ENCODE results near the gene GPR26.

Gene GPR26

DNA sequence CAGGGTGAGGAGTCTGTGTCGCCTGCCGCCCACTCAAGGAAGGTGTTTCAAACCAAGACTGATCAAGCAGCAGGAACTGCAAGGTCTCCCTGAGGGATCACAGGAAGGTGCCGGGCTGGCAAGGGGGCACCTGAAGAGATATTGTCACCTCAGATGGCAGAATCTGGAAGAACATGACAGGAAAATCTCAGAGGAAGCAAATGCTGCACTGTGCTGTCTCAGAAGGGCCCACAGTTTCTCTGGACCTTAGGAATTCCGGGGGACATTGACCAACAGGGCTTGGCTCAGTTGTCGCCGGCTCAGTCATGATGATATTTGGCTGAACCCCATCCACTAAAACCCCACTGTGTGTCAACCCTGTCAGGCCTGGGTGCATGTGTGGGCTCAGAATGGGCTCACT, 31.9 kb upstream of the GPR26 start:
- no peak overlapping the region for H3K4me3 ChIP-seq (ENCODE audit: low read length in 2 of 2)
- H3K9me3 ChIP-seq (ENCODE audit: control insufficient read depth in 2 of 2, low read length in 2 of 2), result no peaks in the 10 kb centered on the region
- H3K4me1 ChIP-seq (ENCODE audit: control insufficient read depth, insufficient read depth, low read length), result no peaks in the 10 kb centered on the region
- H3K27me3 ChIP-seq (ENCODE audit: control insufficient read depth in 1 of 2, insufficient read depth in 2 of 2, low read length in 2 of 2), result peaks cover 0 to 5% of the 10 kb centered on the region in 2 donors
- H3K36me3 ChIP-seq (ENCODE audit: control insufficient read depth in 2 of 2, insufficient read depth in 2 of 2, low read length in 2 of 2), result no peaks in the 10 kb centered on the region
- no peak overlapping the region for H3K9ac ChIP-seq (ENCODE audit: low read length in 2 of 2)
- no peak overlapping the region for H3K27ac ChIP-seq (ENCODE audit: low read length)

DNA sequence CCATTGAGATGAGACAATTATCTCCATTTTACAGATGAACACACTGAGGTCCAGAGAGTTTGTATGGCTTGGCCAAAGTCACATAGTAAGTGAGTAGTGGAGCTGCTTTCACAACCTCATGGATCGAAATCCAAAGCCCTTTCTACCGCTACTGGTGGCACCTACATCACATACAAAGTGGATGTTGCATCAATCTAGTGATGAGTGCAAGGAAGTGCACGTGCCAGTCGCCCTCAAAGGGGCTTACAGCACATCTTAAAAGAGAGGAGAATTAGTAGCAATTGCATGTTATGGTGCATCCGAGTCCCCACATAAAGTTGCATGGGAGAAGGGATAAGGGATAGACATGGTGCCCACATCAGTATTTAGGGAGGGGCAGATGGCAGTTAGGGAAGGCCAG, 31.0 kb upstream of the GPR26 start:
- Histone ChIP-seq H3K4me1 (ENCODE audit: control insufficient read depth, insufficient read depth, low read length) (no peaks in the 10 kb centered on the region), H3K36me3 (ENCODE audit: control insufficient read depth in 2 of 2, insufficient read depth in 2 of 2, low read length in 2 of 2) (no peaks in the 10 kb centered on the region), H3K9ac (ENCODE audit: low read length in 2 of 2) (no peak overlapping the region), H3K27me3 (ENCODE audit: control insufficient read depth in 1 of 2, insufficient read depth in 2 of 2, low read length in 2 of 2) (peaks cover 0 to 5% of the 10 kb centered on the region in 2 donors), H3K27ac (ENCODE audit: low read length) (no peak overlapping the region), H3K4me3 (ENCODE audit: low read length in 2 of 2) (no peak overlapping the region), H3K9me3 (ENCODE audit: control insufficient read depth in 2 of 2, low read length in 2 of 2) (no peaks in the 10 kb centered on the region)

DNA sequence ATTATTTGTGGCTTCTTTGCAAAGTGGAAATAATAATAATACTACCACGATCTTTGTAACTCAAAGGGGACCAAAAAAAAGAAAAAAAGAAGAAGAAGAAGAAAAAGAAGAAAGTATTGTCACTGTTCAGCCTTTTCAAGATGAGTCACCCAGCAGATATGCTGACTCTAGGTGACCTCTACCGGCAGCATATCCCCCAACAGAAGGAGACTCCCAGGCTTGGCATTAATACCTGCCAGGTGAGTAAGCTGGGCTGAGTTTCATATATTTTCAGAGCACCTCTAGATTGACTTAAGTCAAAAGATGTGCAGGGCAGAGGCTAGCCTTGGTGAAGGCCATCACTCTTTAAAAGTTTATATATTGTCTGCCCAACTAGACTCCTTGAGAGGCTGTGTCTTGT, 30.4 kb upstream of the GPR26 start:
- H3K27ac ChIP-seq (ENCODE audit: low read length), result no peak overlapping the region
- no peaks in the 10 kb centered on the region for H3K9me3 ChIP-seq (ENCODE audit: control insufficient read depth in 2 of 2, low read length in 2 of 2)
- no peak overlapping the region for H3K4me3 ChIP-seq (ENCODE audit: low read length in 2 of 2)
- no peaks in the 10 kb centered on the region for H3K36me3 ChIP-seq (ENCODE audit: control insufficient read depth in 2 of 2, insufficient read depth in 2 of 2, low read length in 2 of 2)
- no peaks in the 10 kb centered on the region for H3K4me1 ChIP-seq (ENCODE audit: control insufficient read depth, insufficient read depth, low read length)
- H3K9ac ChIP-seq (ENCODE audit: low read length in 2 of 2), result no peak overlapping the region
- H3K27me3 ChIP-seq (ENCODE audit: control insufficient read depth in 1 of 2, insufficient read depth in 2 of 2, low read length in 2 of 2), result peaks cover 0 to 5% of the 10 kb centered on the region in 2 donors

DNA sequence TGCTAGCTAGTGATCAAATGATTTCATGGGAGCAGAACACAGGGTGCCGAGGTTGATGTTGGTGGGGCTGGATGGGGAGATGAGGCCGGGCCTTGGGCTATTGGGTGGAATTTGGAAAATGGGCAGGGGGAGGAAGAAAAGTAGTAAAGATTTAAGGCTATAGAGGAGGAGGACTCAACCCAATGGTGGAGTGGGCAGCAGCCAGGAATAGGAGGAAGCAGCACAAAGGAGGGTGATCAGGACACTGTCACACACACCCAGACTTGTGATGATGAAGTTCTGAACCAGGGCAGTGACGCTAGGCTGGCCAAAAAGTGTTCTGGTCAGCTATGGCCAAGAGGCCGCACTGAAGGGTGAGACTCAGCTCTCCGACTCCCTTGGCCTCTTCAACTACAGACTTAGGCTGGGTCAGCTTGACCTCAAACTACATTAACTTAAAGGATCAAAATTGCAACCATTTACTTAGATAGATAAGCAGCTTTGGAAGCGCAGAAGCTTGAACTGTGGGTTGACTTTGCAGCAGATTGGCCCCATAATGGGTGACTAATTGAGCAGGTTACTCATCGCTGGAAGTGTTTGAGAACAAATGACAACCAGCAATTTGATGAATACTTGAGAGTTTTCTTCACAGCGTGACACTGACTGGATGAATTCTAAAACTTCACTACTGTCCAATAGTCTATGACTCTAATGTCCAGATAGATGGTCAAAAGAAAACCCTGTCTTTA, 29.4 kb upstream of the GPR26 start:
- no peaks in the 10 kb centered on the region for H3K9me3 ChIP-seq (ENCODE audit: control insufficient read depth in 2 of 2, low read length in 2 of 2)
- no peak overlapping the region for H3K9ac ChIP-seq (ENCODE audit: low read length in 2 of 2)
- H3K36me3 ChIP-seq (ENCODE audit: control insufficient read depth in 2 of 2, insufficient read depth in 2 of 2, low read length in 2 of 2), result no peaks in the 10 kb centered on the region
- H3K4me3 ChIP-seq (ENCODE audit: low read length in 2 of 2), result no peak overlapping the region
- no peaks in the 10 kb centered on the region for H3K4me1 ChIP-seq (ENCODE audit: control insufficient read depth, insufficient read depth, low read length)
- H3K27ac ChIP-seq (ENCODE audit: low read length), result no peak overlapping the region
- peaks cover 0 to 5% of the 10 kb centered on the region in 2 donors for H3K27me3 ChIP-seq (ENCODE audit: control insufficient read depth in 1 of 2, insufficient read depth in 2 of 2, low read length in 2 of 2)

DNA sequence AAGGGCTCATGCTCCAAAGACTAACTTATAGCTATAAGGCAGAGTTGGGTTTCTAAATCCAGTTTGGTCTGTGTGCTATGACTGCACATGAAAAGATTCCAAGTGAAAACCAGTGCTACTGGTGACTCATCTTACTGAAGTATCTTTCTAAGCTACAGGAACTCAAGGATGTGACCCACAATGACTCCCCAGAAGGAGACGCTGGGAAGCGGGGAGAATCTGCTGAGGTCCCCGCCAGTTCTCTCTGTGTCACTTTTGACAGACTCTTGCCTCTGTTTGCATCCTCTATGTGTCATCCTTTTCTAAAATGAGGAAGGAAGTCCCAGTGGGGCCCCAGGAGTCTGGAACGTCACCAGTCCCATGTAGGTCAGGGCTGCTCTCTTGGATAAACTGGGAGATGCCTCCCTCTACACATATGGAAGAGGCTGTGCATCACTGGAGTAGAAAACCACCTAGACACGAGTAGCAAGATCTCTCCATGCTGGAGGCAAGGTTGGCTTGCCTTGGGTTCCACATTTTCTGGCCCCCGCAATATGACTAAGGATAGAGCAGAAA, 28.8 kb upstream of the GPR26 start:
- H3K4me3 ChIP-seq (ENCODE audit: low read length in 2 of 2), result no peak overlapping the region
- no peaks in the 10 kb centered on the region for H3K9me3 ChIP-seq (ENCODE audit: control insufficient read depth in 2 of 2, low read length in 2 of 2)
- H3K27me3 ChIP-seq (ENCODE audit: control insufficient read depth in 1 of 2, insufficient read depth in 2 of 2, low read length in 2 of 2), result peaks cover 0 to 5% of the 10 kb centered on the region in 2 donors
- H3K9ac ChIP-seq (ENCODE audit: low read length in 2 of 2), result no peak overlapping the region
- no peaks in the 10 kb centered on the region for H3K36me3 ChIP-seq (ENCODE audit: control insufficient read depth in 2 of 2, insufficient read depth in 2 of 2, low read length in 2 of 2)
- no peak overlapping the region for H3K27ac ChIP-seq (ENCODE audit: low read length)
- peaks cover 2% of the 10 kb centered on the region for H3K4me1 ChIP-seq (ENCODE audit: control insufficient read depth, insufficient read depth, low read length)

DNA sequence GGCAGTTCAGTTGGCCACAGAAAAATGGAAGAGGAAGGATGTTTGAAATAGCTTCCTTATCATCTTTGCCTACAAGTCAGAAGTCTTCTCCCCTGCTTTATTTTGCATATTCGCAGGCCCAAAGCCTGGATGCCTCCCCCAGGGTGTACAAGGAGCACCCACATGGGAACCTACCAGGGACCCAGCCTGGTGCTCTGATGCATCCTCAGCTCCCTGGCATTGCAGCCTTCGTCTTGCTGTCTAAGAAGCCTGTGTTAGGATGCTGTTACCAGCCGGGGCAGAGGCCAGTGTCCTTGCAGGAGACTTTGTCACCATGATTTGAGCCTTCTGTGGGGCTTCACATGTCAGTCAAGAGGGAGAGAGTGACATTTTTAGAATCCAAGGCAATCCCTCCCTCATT, 27.0 kb upstream of the GPR26 start:
- Histone ChIP-seq H3K27me3 (ENCODE audit: control insufficient read depth in 1 of 2, insufficient read depth in 2 of 2, low read length in 2 of 2) (no peaks in the 10 kb centered on the region), H3K27ac (ENCODE audit: low read length) (no peak overlapping the region), H3K36me3 (ENCODE audit: control insufficient read depth in 2 of 2, insufficient read depth in 2 of 2, low read length in 2 of 2) (no peaks in the 10 kb centered on the region)

DNA sequence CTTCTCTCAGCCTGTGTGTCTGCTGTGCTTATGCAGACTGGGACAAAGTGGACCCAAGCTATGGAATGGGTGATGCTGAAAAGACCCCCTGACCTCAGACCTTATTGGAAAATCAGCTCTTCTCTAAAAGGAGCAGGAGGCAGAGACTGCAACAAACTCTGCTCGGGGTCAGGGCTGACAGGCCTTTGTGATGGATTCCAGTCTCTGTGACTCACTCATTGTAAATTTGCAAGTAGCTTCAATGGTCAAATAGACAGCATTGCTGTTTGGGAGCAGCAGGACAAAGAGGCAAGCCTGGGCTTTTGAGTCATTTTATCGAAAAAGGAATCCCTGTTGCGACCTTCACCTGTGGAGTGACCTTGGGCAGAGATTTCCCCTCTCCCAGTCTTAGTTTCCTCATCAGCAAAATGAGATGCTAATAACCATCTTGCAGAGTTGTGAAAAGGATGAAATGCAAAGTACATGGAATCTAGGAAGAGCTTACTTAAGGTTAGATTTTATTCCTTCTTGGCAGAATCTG, 26.1 kb upstream of the GPR26 start:
- Histone ChIP-seq H3K27me3 (ENCODE audit: control insufficient read depth in 1 of 2, insufficient read depth in 2 of 2, low read length in 2 of 2) (no peaks in the 10 kb centered on the region), H3K4me1 (ENCODE audit: control insufficient read depth, insufficient read depth, low read length) (peaks cover 6% of the 10 kb centered on the region), H3K27ac (ENCODE audit: low read length) (no peak overlapping the region), H3K9me3 (ENCODE audit: control insufficient read depth in 2 of 2, low read length in 2 of 2) (no peaks in the 10 kb centered on the region), H3K4me3 (ENCODE audit: low read length in 2 of 2) (no peak overlapping the region), H3K36me3 (ENCODE audit: control insufficient read depth in 2 of 2, insufficient read depth in 2 of 2, low read length in 2 of 2) (no peaks in the 10 kb centered on the region), H3K9ac (ENCODE audit: low read length in 2 of 2) (no peak overlapping the region)

More for the DNA sequence above, 27.0 kb upstream of the GPR26 start:
- Histone ChIP-seq H3K9ac (ENCODE audit: low read length in 2 of 2) (no peak overlapping the region), H3K4me3 (ENCODE audit: low read length in 2 of 2) (no peak overlapping the region), H3K4me1 (ENCODE audit: control insufficient read depth, insufficient read depth, low read length) (peaks cover 6% of the 10 kb centered on the region), H3K9me3 (ENCODE audit: control insufficient read depth in 2 of 2, low read length in 2 of 2) (no peaks in the 10 kb centered on the region)

DNA sequence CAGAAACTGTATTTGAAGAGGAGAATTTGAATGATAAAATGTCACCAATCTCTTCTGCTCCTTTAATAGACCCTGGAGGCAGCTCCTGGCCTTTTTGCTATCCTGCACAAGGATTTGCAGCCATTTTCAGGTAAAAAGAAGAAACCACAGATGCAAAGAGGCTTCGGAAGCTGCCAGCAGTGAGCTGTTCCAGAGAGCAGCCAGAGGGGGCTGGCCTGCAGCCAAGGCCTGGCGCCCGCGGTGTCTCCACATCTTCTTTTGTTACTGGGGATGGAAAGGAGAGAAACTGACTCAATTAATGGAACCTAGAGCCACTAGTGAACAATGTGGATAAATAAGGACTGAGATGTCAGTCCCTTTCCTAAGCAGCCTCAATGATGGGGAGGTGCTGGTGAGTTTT, 23.9 kb upstream of the GPR26 start:
- H3K9me3 ChIP-seq (ENCODE audit: control insufficient read depth in 2 of 2, low read length in 2 of 2), result no peaks in the 10 kb centered on the region
- no peak overlapping the region for H3K9ac ChIP-seq (ENCODE audit: low read length in 2 of 2)

DNA sequence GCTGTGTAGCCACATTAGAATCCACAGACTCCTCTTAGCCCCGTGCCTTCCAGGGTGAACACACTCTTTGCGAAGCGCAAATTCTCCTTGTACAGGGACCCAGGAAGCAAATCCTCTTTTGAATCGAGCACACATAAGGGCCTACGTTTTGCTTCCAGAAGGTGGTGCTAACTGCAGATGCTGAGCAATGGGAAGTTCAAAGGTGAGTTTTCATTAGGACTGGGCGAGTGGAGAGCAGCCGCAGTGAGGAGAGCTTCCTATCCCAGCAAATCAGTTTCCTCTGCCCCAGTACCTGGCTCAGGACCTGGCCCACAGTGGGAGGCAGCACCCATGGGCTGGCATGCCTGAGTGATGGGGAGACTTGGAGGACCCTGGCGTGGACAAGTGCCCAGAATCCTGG, 23.5 kb upstream of the GPR26 start:
- Histone ChIP-seq H3K9me3 (ENCODE audit: control insufficient read depth in 2 of 2, low read length in 2 of 2) (no peaks in the 10 kb centered on the region), H3K4me3 (ENCODE audit: low read length in 2 of 2) (no peak overlapping the region), H3K4me1 (ENCODE audit: control insufficient read depth, insufficient read depth, low read length) (peaks cover 6% of the 10 kb centered on the region), H3K9ac (ENCODE audit: low read length in 2 of 2) (no peak overlapping the region), H3K27me3 (ENCODE audit: control insufficient read depth in 1 of 2, insufficient read depth in 2 of 2, low read length in 2 of 2) (no peaks in the 10 kb centered on the region), H3K27ac (ENCODE audit: low read length) (no peak overlapping the region), H3K36me3 (ENCODE audit: control insufficient read depth in 2 of 2, insufficient read depth in 2 of 2, low read length in 2 of 2) (no peaks in the 10 kb centered on the region)

More for the DNA sequence above, 23.9 kb upstream of the GPR26 start:
- no peaks in the 10 kb centered on the region for H3K27me3 ChIP-seq (ENCODE audit: control insufficient read depth in 1 of 2, insufficient read depth in 2 of 2, low read length in 2 of 2)
- no peak overlapping the region for H3K27ac ChIP-seq (ENCODE audit: low read length)
- peaks cover 6% of the 10 kb centered on the region for H3K4me1 ChIP-seq (ENCODE audit: control insufficient read depth, insufficient read depth, low read length)
- no peak overlapping the region for H3K4me3 ChIP-seq (ENCODE audit: low read length in 2 of 2)
- no peaks in the 10 kb centered on the region for H3K36me3 ChIP-seq (ENCODE audit: control insufficient read depth in 2 of 2, insufficient read depth in 2 of 2, low read length in 2 of 2)

DNA sequence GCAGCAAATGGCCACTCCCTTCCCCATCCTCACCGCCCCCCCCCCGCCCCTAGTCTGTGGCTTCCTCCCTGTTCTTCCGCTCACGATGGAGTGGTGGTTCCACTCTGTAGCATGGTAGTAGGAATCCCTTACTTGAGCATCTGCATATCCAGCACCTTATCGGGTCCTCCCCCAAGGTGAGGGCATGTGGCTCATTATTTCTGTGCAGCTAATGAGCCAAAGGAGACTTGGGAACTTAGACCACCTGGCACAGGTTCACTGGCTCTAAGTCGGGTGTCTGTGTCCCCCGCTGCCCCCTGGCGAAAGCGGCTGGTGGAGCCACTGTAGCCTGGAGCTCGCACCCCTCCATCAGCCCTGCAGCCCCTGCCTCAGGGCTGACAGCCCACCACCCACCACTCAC, 22.8 kb upstream of the GPR26 start:
- Histone ChIP-seq H3K27ac (ENCODE audit: low read length) (no peak overlapping the region), H3K4me3 (ENCODE audit: low read length in 2 of 2) (no peak overlapping the region), H3K9me3 (ENCODE audit: control insufficient read depth in 2 of 2, low read length in 2 of 2) (no peaks in the 10 kb centered on the region), H3K4me1 (ENCODE audit: control insufficient read depth, insufficient read depth, low read length) (peaks cover 6% of the 10 kb centered on the region), H3K9ac (ENCODE audit: low read length in 2 of 2) (no peak overlapping the region), H3K27me3 (ENCODE audit: control insufficient read depth in 1 of 2, insufficient read depth in 2 of 2, low read length in 2 of 2) (no peaks in the 10 kb centered on the region), H3K36me3 (ENCODE audit: control insufficient read depth in 2 of 2, insufficient read depth in 2 of 2, low read length in 2 of 2) (no peaks in the 10 kb centered on the region)

DNA sequence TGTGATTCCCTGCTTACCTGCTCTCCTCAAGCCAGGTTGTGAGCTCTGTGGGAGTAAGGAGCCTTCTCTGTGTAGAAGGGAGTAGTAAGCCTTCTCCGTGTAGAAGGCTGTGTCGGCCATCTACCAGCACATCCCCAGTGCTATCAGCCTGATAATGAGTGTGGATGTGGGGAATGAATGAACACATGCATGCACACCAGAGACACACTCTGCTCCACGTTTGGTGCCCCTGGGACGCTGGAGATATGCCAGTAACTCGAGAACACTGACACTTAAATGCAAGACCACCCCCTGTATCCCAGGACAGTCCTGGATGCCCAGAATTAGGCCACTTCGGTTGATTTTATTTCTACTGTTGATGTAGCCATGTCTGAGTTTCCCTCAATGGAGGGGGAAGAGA, 21.1 kb upstream of the GPR26 start:
- Histone ChIP-seq H3K9ac (ENCODE audit: low read length in 2 of 2) (no peak overlapping the region), H3K27me3 (ENCODE audit: control insufficient read depth in 1 of 2, insufficient read depth in 2 of 2, low read length in 2 of 2) (no peaks in the 10 kb centered on the region), H3K4me3 (ENCODE audit: low read length in 2 of 2) (no peak overlapping the region), H3K36me3 (ENCODE audit: control insufficient read depth in 2 of 2, insufficient read depth in 2 of 2, low read length in 2 of 2) (no peaks in the 10 kb centered on the region), H3K27ac (ENCODE audit: low read length) (no peak overlapping the region), H3K9me3 (ENCODE audit: control insufficient read depth in 2 of 2, low read length in 2 of 2) (no peaks in the 10 kb centered on the region), H3K4me1 (ENCODE audit: control insufficient read depth, insufficient read depth, low read length) (peaks cover 6% of the 10 kb centered on the region)
